ENCODE data around the gene SEMA3G. TPM values are rescaled to one million over a fixed set of nuclear protein-coding genes. Genes with fewer than 3 reads are reported as not detected.

The SEMA3G gene
- total RNA-seq, 1 experiment from 2014 or later: 0.32 TPM

DNA sequence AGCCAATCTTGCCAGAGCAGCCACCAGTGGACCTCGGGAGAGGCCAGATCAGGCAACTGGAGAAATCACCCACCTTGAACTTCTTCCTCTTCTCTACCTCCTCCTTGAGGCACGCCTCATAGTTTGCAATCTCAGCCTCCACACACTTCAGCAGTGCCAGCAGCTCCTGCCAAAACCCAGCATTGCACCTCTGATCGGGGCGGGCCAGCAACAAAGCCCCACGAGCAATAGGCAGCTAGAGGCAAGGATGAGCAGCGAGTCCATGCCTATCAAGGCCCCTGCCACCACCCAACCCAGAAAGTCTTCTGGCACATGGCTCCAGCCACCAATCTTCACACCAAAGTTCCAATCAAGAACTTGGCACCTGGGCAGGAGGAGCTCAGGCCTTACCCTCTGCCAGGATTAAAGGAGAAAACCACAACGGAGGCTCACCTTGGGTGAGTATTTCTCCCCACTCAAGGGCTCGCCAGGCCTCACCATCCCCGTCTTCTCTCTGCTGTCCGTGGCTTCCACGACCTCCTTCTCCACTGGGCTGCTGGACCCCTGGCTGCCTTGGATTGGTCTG is 42.1 kb downstream of the SEMA3G start:
- peaks cover 25% of the 10 kb centered on the region for H3K36me3 Mint-ChIP-seq (ENCODE audit: insufficient read depth, unreplicated experiment)

DNA sequence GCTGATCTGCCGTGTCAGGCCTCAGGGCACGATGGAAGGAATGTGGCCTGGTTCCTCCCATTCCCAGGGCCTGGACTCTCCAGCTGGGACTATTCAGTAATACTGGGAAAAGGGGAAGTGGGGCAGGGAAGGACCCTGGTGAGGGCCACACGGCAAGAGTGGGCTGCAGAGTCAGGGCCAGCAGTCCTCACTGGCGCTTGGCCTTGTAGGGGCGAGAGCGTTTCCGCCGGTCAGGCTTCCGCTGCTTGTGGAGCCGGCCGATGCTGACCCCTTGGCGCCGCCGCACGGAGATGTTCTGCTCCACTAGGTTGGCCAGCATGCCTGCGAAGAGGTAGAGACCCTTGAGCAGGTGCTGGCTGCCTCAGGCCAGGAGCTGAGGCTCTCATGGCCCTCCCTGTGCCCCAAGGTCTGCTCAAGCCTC is 42.8 kb downstream of the SEMA3G start:
- ChIA-PET POLR2A (no interaction called here), CTCF (no interaction called here)
- Histone ChIP-seq H3K9me3 (no peaks in the 10 kb centered on the region), H3K36me3 (ENCODE audit: control insufficient read depth, insufficient read depth, low read length) (peaks cover 4% of the 10 kb centered on the region; the same call in 1 of the 2 replicates), H3K4me1 (no peaks in the 10 kb centered on the region), H3K4me3 (ENCODE audit: low read depth, low read length) (no peak overlapping the region), H3K27me3 (replicated peaks; ENCODE audit: control insufficient read depth, insufficient read depth, low read length) (no peaks in the 10 kb centered on the region)
- no peaks in the 10 kb centered on the region for H3K9me3 Mint-ChIP-seq (ENCODE audit: unreplicated experiment)
- TF ChIP-seq, protein P1, sequence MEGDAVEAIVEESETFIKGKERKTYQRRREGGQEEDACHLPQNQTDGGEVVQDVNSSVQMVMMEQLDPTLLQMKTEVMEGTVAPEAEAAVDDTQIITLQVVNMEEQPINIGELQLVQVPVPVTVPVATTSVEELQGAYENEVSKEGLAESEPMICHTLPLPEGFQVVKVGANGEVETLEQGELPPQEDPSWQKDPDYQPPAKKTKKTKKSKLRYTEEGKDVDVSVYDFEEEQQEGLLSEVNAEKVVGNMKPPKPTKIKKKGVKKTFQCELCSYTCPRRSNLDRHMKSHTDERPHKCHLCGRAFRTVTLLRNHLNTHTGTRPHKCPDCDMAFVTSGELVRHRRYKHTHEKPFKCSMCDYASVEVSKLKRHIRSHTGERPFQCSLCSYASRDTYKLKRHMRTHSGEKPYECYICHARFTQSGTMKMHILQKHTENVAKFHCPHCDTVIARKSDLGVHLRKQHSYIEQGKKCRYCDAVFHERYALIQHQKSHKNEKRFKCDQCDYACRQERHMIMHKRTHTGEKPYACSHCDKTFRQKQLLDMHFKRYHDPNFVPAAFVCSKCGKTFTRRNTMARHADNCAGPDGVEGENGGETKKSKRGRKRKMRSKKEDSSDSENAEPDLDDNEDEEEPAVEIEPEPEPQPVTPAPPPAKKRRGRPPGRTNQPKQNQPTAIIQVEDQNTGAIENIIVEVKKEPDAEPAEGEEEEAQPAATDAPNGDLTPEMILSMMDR (IDR thresholded peaks at IDR 0.05; ENCODE audit: insufficient read depth in 1 of 2, low read depth in 1 of 2, low read length in 1 of 2, severe bottlenecking in 1 of 2, unreplicated experiment in 1 of 2): no peak
- TSS peak; percentile 9 for BruUV-seq (replicated peaks)
- no peaks in the 10 kb centered on the region for H3K4me1 Mint-ChIP-seq (ENCODE audit: low read depth, unreplicated experiment)
- no peak for DNase-seq
- no peaks in the 10 kb centered on the region for H3K27me3 Mint-ChIP-seq (ENCODE audit: insufficient read depth, unreplicated experiment)
- no peak overlapping the region for H3K27ac Mint-ChIP-seq (ENCODE audit: unreplicated experiment)
- no peak overlapping the region for H3K4me3 Mint-ChIP-seq (ENCODE audit: unreplicated experiment)
- peaks cover 22% of the 10 kb centered on the region for H3K36me3 Mint-ChIP-seq (ENCODE audit: insufficient read depth, unreplicated experiment)
- intact Hi-C loops (cut with micrococcal nuclease; ENCODE audit: unreplicated experiment): no loop called here

More for the DNA sequence above, 42.1 kb downstream of the SEMA3G start:
- H3K27me3 Mint-ChIP-seq (ENCODE audit: insufficient read depth, unreplicated experiment): no peaks in the 10 kb centered on the region
- no peak overlapping the region for H3K27ac Mint-ChIP-seq (ENCODE audit: unreplicated experiment)
- H3K4me1 Mint-ChIP-seq (ENCODE audit: low read depth, unreplicated experiment): no peaks in the 10 kb centered on the region
- ChIA-PET CTCF (no interaction called here), POLR2A (no interaction called here)
- BruUV-seq (replicated peaks): no TSS peak
- DNase-seq: no peak
- intact Hi-C loops (cut with micrococcal nuclease; ENCODE audit: unreplicated experiment): no loop called here
- Histone ChIP-seq H3K4me1 (no peaks in the 10 kb centered on the region), H3K36me3 (ENCODE audit: control insufficient read depth, insufficient read depth, low read length) (peaks cover 8% of the 10 kb centered on the region; the same call in 1 of the 2 replicates), H3K4me3 (ENCODE audit: low read depth, low read length) (no peak overlapping the region), H3K27me3 (replicated peaks; ENCODE audit: control insufficient read depth, insufficient read depth, low read length) (no peaks in the 10 kb centered on the region), H3K9me3 (no peaks in the 10 kb centered on the region)
- no peak overlapping the region for H3K4me3 Mint-ChIP-seq (ENCODE audit: unreplicated experiment)
- H3K9me3 Mint-ChIP-seq (ENCODE audit: unreplicated experiment): no peaks in the 10 kb centered on the region
- TF ChIP-seq, protein P1 (IDR thresholded peaks at IDR 0.05; ENCODE audit: insufficient read depth in 1 of 2, low read depth in 1 of 2, low read length in 1 of 2, severe bottlenecking in 1 of 2, unreplicated experiment in 1 of 2): no peak

DNA sequence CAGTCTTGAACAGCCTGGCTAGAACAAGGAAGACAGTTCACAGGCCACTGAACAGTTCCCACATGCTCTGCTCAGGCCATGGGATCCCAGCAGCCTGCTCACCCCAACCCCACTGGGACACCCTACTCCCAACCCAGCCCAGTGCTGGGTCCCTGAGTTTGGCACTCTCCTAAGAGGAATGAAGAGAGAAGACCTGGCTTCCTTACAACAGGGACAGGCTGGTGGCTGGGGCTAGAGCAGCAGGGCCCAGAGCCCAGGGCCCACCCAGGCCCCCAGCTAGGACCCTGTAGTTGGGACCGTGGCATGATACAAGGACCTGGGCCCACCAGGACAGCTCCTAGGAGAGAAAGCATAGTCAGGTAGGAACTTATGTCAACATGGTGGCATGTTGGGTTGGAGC is 43.4 kb downstream of the SEMA3G start:
- H3K36me3 Mint-ChIP-seq (ENCODE audit: insufficient read depth, unreplicated experiment): peaks cover 22% of the 10 kb centered on the region
- H3K4me3 Mint-ChIP-seq (ENCODE audit: unreplicated experiment): no peak overlapping the region
- intact Hi-C loops (cut with micrococcal nuclease; ENCODE audit: unreplicated experiment): no loop called here
- Histone ChIP-seq H3K9me3 (no peaks in the 10 kb centered on the region), H3K4me1 (no peaks in the 10 kb centered on the region), H3K4me3 (ENCODE audit: low read depth, low read length) (no peak overlapping the region), H3K36me3 (ENCODE audit: control insufficient read depth, insufficient read depth, low read length) (peaks cover 2% of the 10 kb centered on the region; the same call in 1 of the 2 replicates), H3K27me3 (replicated peaks; ENCODE audit: control insufficient read depth, insufficient read depth, low read length) (no peaks in the 10 kb centered on the region)
- H3K9me3 Mint-ChIP-seq (ENCODE audit: unreplicated experiment): no peaks in the 10 kb centered on the region
- no peaks in the 10 kb centered on the region for H3K4me1 Mint-ChIP-seq (ENCODE audit: low read depth, unreplicated experiment)
- no TSS peak for BruUV-seq (replicated peaks)
- H3K27me3 Mint-ChIP-seq (ENCODE audit: insufficient read depth, unreplicated experiment): no peaks in the 10 kb centered on the region
- ChIA-PET POLR2A (no interaction called here), CTCF (no interaction called here)
- TF ChIP-seq, protein P1 (IDR thresholded peaks at IDR 0.05; ENCODE audit: insufficient read depth in 1 of 2, low read depth in 1 of 2, low read length in 1 of 2, severe bottlenecking in 1 of 2, unreplicated experiment in 1 of 2): no peak
- DNase-seq: no peak
- no peak overlapping the region for H3K27ac Mint-ChIP-seq (ENCODE audit: unreplicated experiment)
